Fibroblast of upper back skin (primary cell): Measurements from ENCODE around the gene SOST.
"Not testable (repeated sequence)": the region's sequence is repeated elsewhere in the genome, so short reads cannot be mapped to it uniquely, and the experiment has no call there.

Experiments
- DNase-seq: peaks from one replicate; pipeline ENCODE4 v3.0.0-alpha.2; 2013

Gene SOST

DNA sequence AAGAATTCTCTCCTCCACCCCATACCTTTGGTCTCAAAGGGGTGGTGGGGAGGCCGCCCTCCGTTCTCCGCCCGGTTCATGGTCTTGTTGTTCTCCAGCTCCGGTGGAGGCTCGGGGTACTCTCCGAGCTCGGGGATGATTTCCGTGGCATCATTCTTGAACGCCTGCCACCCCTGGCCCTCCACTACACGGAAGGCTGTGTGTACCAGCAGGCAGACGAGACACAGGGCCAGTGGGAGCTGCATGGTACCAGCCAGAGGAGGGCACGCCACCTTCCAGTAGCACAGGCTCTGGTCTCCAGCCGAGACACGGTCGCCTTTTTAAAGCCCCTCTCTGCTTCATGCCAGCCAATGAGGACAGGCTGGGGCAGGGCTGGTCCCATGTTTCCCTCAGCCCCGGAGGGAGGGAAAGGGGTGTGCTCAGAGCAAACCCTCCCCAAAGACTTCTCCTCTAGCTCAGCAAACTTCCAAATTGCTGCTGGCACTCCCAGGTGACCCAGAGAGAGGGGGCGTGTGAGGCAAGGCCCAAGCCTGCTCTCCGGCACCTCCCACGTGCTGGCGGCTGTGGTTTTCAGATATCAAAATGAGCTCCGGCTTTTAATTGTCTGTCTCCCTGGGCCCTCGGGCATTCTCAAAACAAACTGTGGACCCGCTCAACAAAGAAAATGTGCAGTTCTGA is at the start of gene SOST:
SOST (minus strand) TSS at position 295 of the 678 bp plus-strand sequence; CDS start at position 245, 50 bp downstream.
- no peak for DNase-seq

DNA sequence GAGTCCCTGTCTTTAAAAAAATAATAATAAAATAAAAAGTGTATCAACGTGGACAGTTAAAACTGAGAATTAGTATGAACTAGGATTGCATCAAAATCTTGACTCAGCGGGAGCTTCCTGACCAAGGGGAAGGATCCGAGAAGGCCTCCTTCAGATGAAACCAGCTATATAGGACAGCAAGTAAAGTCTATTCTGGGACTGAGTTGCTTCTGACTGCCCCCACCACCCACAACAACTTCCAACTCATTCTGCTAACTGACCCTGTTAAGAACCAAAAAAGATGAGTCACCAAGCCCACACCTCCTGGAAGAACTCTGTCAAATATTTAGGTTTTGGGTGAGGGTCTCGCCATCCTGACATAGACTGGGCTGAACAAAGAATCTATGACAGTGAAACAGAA is 49.5 kb upstream of the SOST start:
- DNase-seq, result no peak

DNA sequence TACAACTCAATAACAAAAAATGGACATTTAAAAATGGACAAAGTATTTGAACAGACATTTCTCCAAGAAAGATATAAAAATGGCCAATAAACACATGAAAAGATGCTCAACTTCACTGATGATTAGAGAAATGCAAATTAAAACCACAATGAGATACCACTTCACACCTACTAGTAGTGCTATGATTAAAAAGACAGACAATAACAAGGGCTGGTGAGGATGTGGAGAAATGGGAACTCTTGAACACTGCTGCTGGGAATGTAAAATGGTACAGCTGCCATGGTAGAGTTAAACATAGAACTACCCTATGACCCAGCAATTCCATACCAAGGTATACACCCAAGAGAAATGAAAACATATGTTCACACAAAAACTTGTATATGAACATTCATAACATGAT is 46.5 kb upstream of the SOST start:
- DNase-seq, result no peak

DNA sequence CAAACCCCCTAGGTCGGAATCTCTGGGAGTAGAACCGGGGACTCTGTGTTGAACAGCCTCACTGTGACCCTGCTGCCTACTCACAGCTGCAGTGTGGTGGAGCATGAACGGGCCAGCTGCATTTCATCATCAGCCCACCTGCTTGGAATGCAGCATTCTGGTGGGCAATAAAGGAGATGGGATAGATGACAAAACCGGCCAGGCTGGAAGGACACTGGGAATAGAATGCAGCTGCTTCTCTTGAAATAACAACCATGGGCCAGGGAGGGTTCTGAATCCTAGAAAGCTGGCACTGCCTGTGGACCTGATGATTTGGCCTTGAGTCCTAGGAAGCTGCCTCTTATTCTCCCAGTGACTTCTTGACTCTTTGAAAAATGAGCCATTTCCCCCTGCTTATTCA is 45.2 kb upstream of the SOST start:
- no peak for DNase-seq

DNA sequence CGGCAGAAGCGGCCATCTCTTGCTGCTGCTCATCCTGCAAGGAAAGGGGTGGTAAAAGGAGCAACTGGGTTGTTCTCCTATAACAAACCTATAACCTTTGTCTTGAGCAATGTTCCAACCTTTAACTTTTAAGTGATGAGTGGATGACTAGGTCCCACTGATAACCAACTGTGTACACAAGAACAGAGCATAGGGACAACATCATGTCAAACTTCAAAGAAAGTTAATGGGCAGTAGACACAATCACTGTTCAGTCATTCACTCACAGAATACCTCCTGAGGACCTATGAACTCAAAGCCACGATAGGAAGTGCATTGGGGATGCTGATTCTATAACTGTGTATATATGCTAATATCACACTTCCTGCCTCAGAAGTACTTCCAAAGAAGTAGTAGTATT is 43.3 kb upstream of the SOST start:
- no peak for DNase-seq

DNA sequence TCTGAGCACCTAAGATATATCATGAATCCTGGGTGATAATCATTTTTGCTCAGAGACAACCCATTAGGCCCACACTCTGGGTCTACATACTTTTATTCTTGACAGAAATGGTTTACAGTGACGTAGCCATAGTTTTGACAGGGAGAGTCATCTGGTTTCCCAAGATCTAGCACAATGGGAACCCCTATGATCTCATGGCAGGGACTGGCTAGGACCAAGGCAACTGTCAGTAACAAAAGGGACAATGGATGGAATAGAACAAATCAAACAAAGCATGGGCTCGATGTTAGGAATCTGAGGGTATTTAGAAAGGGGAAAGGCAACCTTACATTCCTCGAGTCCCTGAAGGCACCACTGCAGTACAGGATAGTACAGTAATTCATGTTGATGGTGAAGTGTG is 42.1 kb upstream of the SOST start:
- DNase-seq, result no peak

DNA sequence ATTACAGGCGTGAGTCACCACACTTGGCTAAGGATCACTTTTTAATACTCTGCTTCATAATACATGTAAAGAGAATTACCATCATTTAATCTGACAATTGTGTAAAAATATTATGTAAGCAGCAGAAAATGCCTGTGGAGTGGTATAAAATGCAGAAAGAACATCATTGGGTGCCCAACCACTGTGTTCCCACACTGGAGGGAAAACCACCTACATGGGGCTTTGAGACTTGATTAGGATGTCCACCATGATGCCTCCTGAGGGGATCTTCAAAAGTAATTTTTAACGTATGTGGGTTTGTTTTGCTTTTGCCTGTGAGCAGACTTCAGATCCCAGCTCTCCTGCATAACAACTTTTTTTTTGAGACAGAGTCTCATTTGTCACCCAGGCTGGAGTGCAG is 40.5 kb upstream of the SOST start:
- no peak for DNase-seq

DNA sequence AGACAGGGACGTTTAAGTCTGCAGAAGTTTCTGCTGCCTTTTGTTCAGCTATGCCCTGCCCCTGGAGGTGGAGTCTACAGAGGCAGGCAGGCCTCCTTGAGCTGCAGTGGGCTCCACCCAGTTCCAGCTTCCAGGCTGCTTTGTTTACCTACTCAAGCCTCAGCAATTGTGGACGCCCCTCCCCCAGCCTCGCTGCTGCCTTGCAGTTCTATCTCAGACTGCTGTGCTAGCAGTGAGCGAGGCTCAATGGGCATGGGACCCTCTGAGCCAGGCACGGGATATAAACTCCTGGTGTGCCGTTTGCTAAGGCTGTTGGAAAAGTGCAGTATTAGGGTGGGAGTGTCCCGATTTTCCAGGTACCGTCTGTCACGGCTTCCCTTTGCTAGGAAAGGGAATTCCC is 39.4 kb upstream of the SOST start:
- DNase-seq, result not testable (repeated sequence)

DNA sequence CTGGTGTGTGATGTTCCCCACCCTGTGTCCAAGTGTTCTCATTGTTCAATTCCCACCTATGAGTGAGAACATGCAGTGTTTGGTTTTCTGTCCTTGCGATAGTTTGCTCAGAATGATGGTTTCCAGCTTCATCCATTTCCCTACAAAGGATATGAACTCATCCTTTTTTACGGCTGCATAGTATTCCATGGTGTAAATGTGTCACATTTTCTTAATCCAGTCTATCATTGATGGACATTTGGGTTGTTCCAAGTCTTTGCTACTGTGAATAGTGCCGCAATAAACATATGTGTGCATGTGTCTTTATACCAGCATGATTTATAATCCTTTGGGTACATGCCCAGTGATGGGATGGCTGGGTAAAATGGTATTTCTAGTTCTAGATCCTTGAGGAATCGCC is 34.1 kb upstream of the SOST start:
- not testable (repeated sequence) for DNase-seq

DNA sequence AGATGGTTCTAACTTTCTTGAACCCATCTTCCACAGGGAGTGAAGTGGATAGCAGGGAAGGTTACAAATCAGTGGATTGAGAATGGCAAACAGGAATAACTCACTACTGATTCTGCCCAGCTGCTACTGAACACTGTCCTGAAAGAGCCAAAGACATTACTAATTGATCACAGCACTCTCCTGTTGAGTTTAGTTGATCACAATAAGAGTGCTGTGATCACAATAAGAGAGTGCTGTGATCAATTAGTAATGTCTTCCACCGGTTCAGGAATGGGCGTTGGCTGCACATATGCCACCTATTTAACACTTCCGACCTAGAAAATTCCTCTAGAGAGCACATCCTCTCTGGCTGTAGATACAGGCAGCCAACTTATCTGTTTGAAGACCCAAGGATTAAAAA is 33.0 kb upstream of the SOST start:
- peak; percentile 33 for DNase-seq

DNA sequence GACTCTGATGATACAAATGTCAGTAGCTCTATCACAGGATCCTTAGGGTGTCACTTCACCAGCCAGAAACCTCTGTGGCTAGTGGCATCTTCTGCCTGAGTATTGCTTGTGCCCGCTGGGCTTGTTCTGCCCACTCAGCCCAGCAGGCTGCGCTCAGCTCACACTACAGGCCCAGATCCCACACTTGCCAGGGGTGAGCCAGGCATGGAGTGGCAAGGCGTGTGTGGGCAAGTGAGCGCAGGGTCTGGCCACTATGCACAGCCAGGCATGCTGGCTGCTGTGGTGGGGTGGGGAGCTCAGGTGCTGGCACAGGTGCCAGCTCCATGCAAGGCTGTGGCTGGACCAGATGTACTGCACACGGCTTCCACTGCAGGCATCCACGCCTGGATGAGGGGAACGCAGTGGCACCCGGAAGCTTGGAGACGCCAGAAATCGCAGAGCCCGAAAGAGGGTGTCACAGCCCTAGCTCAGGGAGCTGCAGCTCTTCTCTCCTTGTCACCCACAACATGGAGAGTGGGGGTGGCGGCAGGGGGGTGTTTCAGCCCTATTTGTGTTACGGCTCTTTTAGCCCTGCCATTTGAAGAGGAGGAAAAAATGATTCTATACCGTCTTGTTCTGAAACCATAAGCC is 31.8 kb upstream of the SOST start:
- no peak for DNase-seq

DNA sequence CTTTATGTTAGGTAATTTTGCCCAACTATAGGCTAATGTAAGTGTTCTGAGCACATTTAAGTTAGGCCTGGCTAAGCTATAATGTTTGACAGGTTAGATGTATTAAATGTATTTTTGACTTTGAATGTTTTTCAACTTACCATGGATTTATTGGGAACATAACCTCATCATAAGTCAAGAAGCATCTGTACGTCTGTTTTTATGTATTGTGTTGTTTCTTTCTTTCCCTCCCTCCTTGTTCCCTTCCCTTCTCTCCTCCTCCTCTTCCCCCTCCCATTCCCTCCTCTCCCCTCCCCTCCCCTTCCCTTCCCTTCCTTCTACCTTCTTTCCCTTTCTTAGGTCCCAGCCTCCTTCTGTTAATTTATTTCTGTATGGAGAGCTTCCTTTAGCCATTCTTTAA is 30.9 kb upstream of the SOST start:
- no peak for DNase-seq

DNA sequence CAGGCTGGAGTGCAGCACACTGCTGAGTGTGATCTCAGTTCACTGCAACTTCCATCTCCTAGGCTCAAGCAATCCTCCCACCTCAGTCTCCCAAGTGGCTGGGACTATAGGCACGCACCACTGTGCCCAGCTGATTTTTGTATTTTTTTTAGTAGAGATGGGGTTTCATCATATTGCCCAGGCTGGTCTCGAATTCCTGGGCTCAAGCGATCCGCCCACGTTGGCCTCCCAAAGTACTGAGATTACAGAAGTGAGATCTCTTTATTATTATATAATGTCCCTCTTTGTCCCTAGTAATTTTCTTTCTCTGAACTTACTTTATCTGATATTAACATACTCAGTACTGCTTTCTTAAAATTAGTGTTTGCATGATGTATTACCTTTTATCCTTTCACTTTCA is 29.9 kb upstream of the SOST start:
- no peak for DNase-seq

DNA sequence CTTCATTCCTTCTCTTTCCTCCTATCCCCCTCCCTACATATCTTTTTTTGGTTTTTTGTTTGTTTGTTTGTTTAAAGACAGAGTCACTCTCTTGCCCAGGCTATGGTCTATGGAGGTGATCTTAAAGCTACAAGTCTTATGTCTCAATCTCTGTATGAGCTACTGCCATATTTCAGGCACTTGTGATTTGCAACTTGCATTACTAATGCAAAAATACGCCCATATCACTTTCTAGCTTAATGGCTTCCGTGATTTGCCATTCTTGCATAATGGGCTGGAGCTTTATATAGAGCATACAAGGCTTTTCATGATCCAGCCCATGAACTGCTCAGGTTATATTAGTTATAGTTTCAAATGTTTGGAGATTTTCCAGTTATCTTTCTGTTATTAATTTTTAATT is 29.1 kb upstream of the SOST start:
- DNase-seq, result no peak

DNA sequence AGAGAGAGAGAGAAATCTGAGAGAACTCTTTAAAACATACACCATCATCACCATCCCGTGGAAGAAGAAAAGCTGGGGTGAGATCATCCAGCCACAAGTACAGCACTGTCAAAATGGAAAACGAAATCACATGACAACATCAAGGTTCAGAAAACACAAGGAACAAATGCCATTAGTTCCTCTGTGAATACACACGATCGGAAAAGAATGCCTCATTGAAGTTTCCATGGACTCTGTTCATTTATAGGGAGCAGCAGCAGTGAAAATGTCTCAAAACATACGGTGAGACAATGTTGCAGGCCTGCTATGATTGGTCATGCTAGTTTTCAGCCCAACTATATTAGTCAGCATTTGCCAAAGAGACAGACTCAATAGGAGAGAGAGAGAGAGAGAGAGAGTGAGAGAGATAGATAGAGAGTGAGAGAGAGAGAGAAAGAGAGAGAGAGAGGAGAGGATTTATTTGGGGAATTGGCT is 26.1 kb upstream of the SOST start:
- DNase-seq, result peak; percentile 73

DNA sequence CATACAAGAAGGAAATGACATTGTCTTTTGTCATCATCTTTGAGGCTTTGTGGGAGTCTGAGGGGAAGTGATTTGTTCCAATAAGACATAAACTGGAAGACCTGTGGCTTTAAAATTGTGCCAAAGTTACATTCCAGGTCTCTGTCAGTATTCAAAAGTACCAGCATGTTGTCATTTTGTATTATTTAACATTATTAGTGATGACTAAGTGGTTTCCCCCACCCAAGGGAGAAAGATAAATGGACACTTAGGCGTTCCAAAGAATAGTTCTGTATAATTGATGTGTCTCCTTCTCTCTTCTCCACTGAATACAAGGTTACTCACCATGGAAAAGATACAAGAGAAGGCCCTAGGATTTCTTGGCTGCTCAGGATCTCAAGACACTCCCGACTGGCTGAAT is 25.5 kb upstream of the SOST start:
- peak; percentile 92 for DNase-seq

DNA sequence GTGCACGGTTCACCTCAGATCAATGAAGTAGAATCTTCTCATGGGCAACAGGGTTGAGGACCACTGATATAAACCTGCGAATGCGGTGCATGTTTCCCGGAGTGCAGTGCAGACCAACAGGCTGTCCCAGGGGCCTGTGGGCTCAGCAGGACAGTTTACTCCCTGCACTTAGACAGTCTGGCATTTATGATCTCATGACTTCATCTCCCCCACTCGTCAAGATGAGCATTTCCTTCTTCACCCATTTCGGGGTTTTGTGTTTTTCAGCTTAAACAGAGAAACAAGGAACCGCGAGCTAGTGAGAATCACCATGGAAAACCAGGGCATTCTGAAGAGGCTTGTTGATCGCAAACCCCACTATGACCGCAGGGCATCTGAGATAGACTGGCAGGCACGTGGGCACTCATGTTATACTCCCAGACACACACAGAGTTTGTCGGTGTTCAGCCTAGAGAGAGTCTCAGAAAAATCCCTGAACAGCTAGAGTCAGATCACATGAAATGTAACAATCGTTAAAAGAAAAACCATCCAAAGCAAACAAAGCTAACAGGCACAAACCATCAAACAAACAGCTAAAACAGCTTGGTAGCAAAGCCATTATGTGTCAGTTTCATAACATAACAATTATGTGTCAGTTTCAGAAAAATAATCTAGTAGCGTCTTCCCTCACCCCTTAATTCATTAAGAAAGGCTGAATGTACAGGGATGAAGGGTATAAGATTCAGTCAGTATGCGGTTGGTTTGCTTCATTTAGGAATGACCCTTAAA is 24.5 kb upstream of the SOST start:
- no peak for DNase-seq

DNA sequence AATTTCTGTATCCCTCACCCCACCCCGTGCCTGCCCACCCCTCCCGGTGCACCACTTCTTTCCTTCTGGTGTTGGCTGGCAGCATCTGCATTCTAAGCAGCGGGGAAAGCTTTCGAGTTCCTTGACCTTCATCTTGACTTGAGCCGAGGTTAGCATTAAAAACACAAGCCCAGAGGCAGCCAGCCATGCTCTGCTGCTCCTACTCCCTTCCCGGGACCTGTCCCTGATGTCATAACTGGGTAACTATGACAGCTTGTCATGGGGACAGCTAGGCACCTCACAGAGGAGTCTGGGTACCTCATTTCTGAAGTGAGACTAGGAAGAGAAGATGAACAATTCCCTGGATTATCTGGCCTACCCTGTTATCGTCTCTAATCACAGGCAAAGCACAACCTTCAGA is 21.5 kb upstream of the SOST start, which contains the start of gene CFAP97D1:
CFAP97D1 (plus strand) TSS at position 301 of the 400 bp plus-strand sequence; CDS start at position 329, 28 bp downstream.
- no peak for DNase-seq

DNA sequence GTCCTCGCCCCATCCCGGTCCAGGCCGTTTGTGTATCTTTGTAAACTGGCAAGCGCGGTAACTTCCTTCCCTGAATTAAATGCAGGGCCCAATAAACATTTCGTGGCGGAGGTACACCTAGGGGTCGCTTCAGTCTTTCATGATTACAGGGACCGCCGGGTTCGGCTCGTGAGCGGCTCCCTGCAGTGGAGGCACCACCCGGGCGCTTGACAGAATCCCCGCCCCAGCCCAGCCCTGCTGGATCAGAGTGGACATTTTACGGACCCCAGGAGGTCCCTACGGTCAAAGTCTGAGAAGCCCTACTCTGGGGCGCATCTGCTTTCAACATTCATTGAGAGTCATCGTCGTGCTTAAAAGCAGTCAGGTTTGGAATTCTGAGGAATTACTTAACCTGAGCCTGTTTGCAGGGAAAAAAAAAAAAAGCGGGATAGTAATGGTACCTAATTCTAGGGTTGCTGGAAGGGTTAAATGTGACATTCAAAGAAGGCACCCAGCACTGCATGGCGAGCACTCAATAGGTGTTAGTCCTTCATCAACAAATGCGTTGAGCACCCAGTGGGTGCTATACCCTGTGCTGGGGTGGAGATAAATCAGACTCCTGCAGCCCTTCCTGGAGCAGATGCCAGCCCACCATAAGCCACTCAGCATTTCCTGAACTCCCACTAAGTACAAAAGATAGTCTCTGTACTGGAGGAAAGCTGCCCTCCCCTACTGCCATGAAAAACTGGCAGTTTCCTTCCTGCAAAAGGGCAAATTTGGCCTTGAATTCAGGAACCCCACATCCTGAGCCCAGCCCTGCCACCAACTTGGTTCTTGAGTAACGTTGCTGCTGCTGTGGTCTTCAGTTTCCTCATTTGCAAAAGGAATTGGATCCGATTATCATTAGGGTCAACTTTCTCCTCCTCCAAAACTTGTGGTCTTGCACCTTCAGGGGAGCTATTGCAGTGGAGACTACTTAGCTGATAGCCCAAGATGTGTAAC is 20.8 kb upstream of the SOST start:
- DNase-seq, result no peak

DNA sequence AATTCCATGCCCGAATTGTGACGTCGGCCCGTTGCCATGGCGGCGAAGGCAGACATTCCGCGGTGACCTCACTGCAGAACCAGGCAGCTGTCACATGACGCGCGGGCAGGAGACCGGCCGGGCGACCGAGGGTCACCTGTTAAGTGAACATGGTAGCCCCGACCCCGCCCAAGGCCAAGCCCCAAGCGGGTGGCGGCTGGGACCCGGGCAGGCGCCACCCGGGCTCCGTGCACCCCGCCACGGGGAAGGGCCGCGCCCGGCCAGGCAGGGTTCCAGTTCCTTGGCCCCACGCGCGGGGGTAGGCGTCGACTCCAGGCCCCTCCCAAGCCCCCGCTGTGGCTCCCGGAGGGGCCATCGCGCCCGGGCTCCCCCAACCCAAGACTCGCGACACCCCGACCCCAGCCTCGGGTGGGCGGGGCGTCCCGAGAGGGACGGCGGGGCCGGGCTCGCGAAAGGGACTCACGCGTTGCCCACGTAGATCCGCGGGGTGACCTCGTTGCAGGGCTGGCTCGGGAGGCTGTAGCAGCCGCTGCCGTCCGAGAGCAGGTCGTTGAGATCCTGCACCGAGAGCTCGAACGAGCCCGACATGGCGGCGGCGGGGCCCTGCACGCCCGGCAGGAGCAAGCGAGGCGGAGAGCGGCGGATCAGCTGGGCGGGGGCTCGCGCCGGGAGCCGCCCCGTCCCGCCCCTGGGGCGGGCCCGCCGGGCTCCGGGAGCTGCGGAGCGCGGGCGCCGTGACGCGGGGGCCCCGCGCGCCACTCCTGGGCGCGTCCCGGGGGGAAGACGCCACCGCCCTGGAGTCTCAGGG is 19.9 kb upstream of the SOST start, which contains the start of gene DUSP3:
DUSP3 (minus strand) TSS at position 641 of the 808 bp plus-strand sequence; CDS start at position 588, 53 bp downstream.
- DNase-seq, result peak; percentile 83
